ENCODE data around the gene SIGLECL1. TPM values are rescaled to one million over a fixed set of nuclear protein-coding genes. Genes with fewer than 3 reads are reported as not detected.

Gene SIGLECL1
- total and polyA plus RNA-seq, 2 experiments from 2014 or later: not detected

- H3K9ac ChIP-seq: no peak overlapping the region
- H3K27ac ChIP-seq: no peak overlapping the region
- no peaks in the 10 kb centered on the region for H4K20me1 ChIP-seq (ENCODE audit: insufficient read depth)
- TF ChIP-seq EZH2phosphoT487 (IDR thresholded peaks at IDR 0.05; ENCODE audit: insufficient read depth, low read depth) (no peak), EZH2 (IDR thresholded peaks at IDR 0.05; ENCODE audit: insufficient read depth, poor library complexity, severe bottlenecking) (no peak)
- no peak overlapping the region for H2AFZ ChIP-seq
- H3K36me3 ChIP-seq (ENCODE audit: low read depth): no peaks in the 10 kb centered on the region
- no peaks in the 10 kb centered on the region for H3K9me2 ChIP-seq (ENCODE audit: insufficient read depth)
- no peaks in the 10 kb centered on the region for H3F3A ChIP-seq (ENCODE audit: insufficient read depth)
- H3K27me3 ChIP-seq (replicated peaks; ENCODE audit: insufficient read depth): no peaks in the 10 kb centered on the region
- no peaks in the 10 kb centered on the region for H3K4me1 ChIP-seq (ENCODE audit: insufficient read depth)
- H3K4me3 ChIP-seq: no peak overlapping the region
- H3K79me2 ChIP-seq (ENCODE audit: insufficient read depth): no peaks in the 10 kb centered on the region
- H3K4me2 ChIP-seq (ENCODE audit: unreplicated experiment): no peak overlapping the region
- no peaks in the 10 kb centered on the region for H3K9me3 ChIP-seq (ENCODE audit: low read depth)
- 26 to 32% methylated on average over 8 of the region's 8 CpGs for WGBS, 2 experiments (ENCODE audit: low coverage in 1 of 2, low lambda C conversion rate in 2 of 2, missing lambda C conversion rate in 2 of 2)
- DNase-seq: no peak
- in situ Hi-C loops (cut with MboI): no loop called here
Observed at GRCh38 chr19:51274049-51274770, 23.3 kb downstream of the SIGLECL1 start.

DNA sequence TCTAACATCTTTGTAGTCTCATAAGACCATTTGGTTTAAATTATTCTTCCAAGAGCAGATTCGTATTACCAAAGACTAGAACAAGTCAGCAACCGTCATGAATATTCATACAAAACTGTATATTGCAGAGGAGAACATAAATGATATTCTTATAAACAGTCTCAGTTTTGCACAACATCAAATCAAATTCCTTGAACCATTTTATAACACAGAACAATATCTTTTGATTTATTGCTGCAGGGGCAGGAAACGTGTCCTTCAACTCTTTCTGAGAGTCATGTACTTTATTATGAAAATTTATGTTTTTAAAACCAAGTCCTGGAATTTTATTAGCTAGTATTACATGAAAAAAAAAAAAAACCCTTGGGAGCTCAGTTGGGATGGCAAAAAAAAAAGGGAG is 26.2 kb downstream of the SIGLECL1 start:
- no peaks in the 10 kb centered on the region for H3K4me1 ChIP-seq (ENCODE audit: insufficient read depth)
- H3F3A ChIP-seq (ENCODE audit: insufficient read depth): no peaks in the 10 kb centered on the region
- no peak overlapping the region for H2AFZ ChIP-seq
- H3K4me2 ChIP-seq (ENCODE audit: unreplicated experiment): no peak overlapping the region
- DNase-seq: no peak
- 0 to 3% methylated on average over 3 of the region's 3 CpGs for WGBS, 2 experiments (ENCODE audit: low coverage in 1 of 2, low lambda C conversion rate in 2 of 2, missing lambda C conversion rate in 2 of 2)
- H3K79me2 ChIP-seq (ENCODE audit: insufficient read depth): no peaks in the 10 kb centered on the region
- no peaks in the 10 kb centered on the region for H3K36me3 ChIP-seq (ENCODE audit: low read depth)
- in situ Hi-C loops (cut with MboI): no loop called here
- H3K27me3 ChIP-seq (replicated peaks; ENCODE audit: insufficient read depth): no peaks in the 10 kb centered on the region
- H3K9me2 ChIP-seq (ENCODE audit: insufficient read depth): no peaks in the 10 kb centered on the region
- H3K4me3 ChIP-seq: no peak overlapping the region
- no peaks in the 10 kb centered on the region for H3K9me3 ChIP-seq (ENCODE audit: low read depth)
- no peak overlapping the region for H3K27ac ChIP-seq
- TF ChIP-seq EZH2phosphoT487 (IDR thresholded peaks at IDR 0.05; ENCODE audit: insufficient read depth, low read depth) (no peak), EZH2 (IDR thresholded peaks at IDR 0.05; ENCODE audit: insufficient read depth, poor library complexity, severe bottlenecking) (no peak)
- H3K9ac ChIP-seq: no peak overlapping the region
- H4K20me1 ChIP-seq (ENCODE audit: insufficient read depth): no peaks in the 10 kb centered on the region

GRCh38 chr19:51282335-51282734 is 31.5 kb downstream of the SIGLECL1 start:
- no peak for TF ChIP-seq EZH2phosphoT487 (IDR thresholded peaks at IDR 0.05; ENCODE audit: insufficient read depth, low read depth)
- no peak for TF ChIP-seq EZH2 (IDR thresholded peaks at IDR 0.05; ENCODE audit: insufficient read depth, poor library complexity, severe bottlenecking)
- Histone ChIP-seq H3F3A (ENCODE audit: insufficient read depth) (no peaks in the 10 kb centered on the region), H3K4me2 (ENCODE audit: unreplicated experiment) (no peak overlapping the region), H3K9me3 (ENCODE audit: low read depth) (no peaks in the 10 kb centered on the region), H3K4me1 (ENCODE audit: insufficient read depth) (no peaks in the 10 kb centered on the region), H3K4me3 (no peak overlapping the region), H3K36me3 (ENCODE audit: low read depth) (no peaks in the 10 kb centered on the region), H3K9ac (no peak overlapping the region), H4K20me1 (ENCODE audit: insufficient read depth) (no peaks in the 10 kb centered on the region), H3K27ac (no peak overlapping the region), H2AFZ (no peak overlapping the region), H3K27me3 (replicated peaks; ENCODE audit: insufficient read depth) (no peaks in the 10 kb centered on the region), H3K9me2 (ENCODE audit: insufficient read depth) (no peaks in the 10 kb centered on the region), H3K79me2 (ENCODE audit: insufficient read depth) (no peaks in the 10 kb centered on the region)
- in situ Hi-C loops (cut with MboI): no loop called here
- DNase-seq: no peak
- WGBS, 2 experiments (ENCODE audit: low coverage in 1 of 2, low lambda C conversion rate in 2 of 2, missing lambda C conversion rate in 2 of 2): 16 to 18% methylated on average over 4 of the region's 4 CpGs

GRCh38 chr19:51285682-51286081 is 34.8 kb downstream of the SIGLECL1 start:
- 11 to 15% methylated on average over 3 of the region's 3 CpGs for WGBS, 2 experiments (ENCODE audit: low coverage in 1 of 2, low lambda C conversion rate in 2 of 2, missing lambda C conversion rate in 2 of 2)
- H2AFZ ChIP-seq: no peak overlapping the region
- no peak overlapping the region for H3K27ac ChIP-seq
- no peaks in the 10 kb centered on the region for H3F3A ChIP-seq (ENCODE audit: insufficient read depth)
- H3K4me1 ChIP-seq (ENCODE audit: insufficient read depth): no peaks in the 10 kb centered on the region
- H3K9me3 ChIP-seq (ENCODE audit: low read depth): no peaks in the 10 kb centered on the region
- H3K4me3 ChIP-seq: no peak overlapping the region
- in situ Hi-C loops (cut with MboI): no loop called here
- no peaks in the 10 kb centered on the region for H3K36me3 ChIP-seq (ENCODE audit: low read depth)
- H3K9ac ChIP-seq: no peak overlapping the region
- DNase-seq: no peak
- no peak overlapping the region for H3K4me2 ChIP-seq (ENCODE audit: unreplicated experiment)
- no peak for TF ChIP-seq EZH2 (IDR thresholded peaks at IDR 0.05; ENCODE audit: insufficient read depth, poor library complexity, severe bottlenecking)
- no peak for TF ChIP-seq EZH2phosphoT487 (IDR thresholded peaks at IDR 0.05; ENCODE audit: insufficient read depth, low read depth)
- no peaks in the 10 kb centered on the region for H3K79me2 ChIP-seq (ENCODE audit: insufficient read depth)
- H3K9me2 ChIP-seq (ENCODE audit: insufficient read depth): no peaks in the 10 kb centered on the region
- H4K20me1 ChIP-seq (ENCODE audit: insufficient read depth): no peaks in the 10 kb centered on the region
- H3K27me3 ChIP-seq (replicated peaks; ENCODE audit: insufficient read depth): no peaks in the 10 kb centered on the region

All from GM23248 (cell line).